SU-DHL-6 (cell line): ENCODE results near the gene MICAL3.

Experiments
- H2AFZ ChIP-seq: fragments of 200-600 bp; sonication (generic); 2 replicates; pipeline ENCODE4 v1.6.1; 2014; ENCODE audit warnings: low read depth, mild to moderate bottlenecking, moderate library complexity, mixed read lengths, antibody characterized with exemption, low read length; ENCODE audit not compliant: severe bottlenecking
- H3F3A ChIP-seq: fragments of 200-600 bp; shearing (Covaris generic); 2 replicates; pipeline ENCODE4 v1.6.0; 2016; ENCODE audit warnings: antibody characterized with exemption, mild to moderate bottlenecking; ENCODE audit not compliant: insufficient read depth
- H3K27ac ChIP-seq: fragments of 200-600 bp; sonication (generic); 2 replicates; pipeline ENCODE4 v1.5.1; 2016; ENCODE audit warnings: low read depth, mild to moderate bottlenecking, low read length, moderate library complexity, mixed read lengths
- H3K27me3 ChIP-seq: fragments of 200-600 bp; sonication (generic), shearing (Covaris generic); 2 replicates; pipeline ENCODE4 v1.6.0; 2014; ENCODE audit warnings: mild to moderate bottlenecking, low read length
- H3K36me3 ChIP-seq: fragments of 200-600 bp; sonication (generic); 2 replicates; pipeline ENCODE4 v1.6.1; 2014; ENCODE audit warnings: mild to moderate bottlenecking, low read length, mixed read lengths
- H3K4me2 ChIP-seq: fragments of 300-600, 200-600 bp; shearing (Covaris generic), sonication (generic); 2 replicates; pipeline ENCODE4 v1.6.0; 2014; ENCODE audit warnings: low read length, low read depth, mild to moderate bottlenecking; ENCODE audit not compliant: poor library complexity, severe bottlenecking
- H3K4me3 ChIP-seq: fragments of 200-600 bp; sonication (generic); 2 replicates; pipeline ENCODE4 v1.5.1; 2014; ENCODE audit warnings: antibody characterized with exemption, low read length, mild to moderate bottlenecking, mixed read lengths; ENCODE audit not compliant: insufficient read depth, poor library complexity, severe bottlenecking
- H3K79me2 ChIP-seq: fragments of 200-600 bp; sonication (generic); 2 replicates; pipeline ENCODE4 v1.6.1; 2014; ENCODE audit warnings: mild to moderate bottlenecking, low read length, moderate library complexity; ENCODE audit not compliant: insufficient read depth
- H3K9ac ChIP-seq: fragments of 200-600 bp; sonication (generic); 2 replicates; pipeline ENCODE4 v1.7.0; 2014; ENCODE audit warnings: mild to moderate bottlenecking, low read length
- H3K9me2 ChIP-seq: fragments of 200-600 bp; sonication (generic); replicated peaks from 2 replicates; pipeline ENCODE4 v1.6.1; 2014; ENCODE audit warnings: low read length; ENCODE audit not compliant: insufficient read depth
- H3K9me3 ChIP-seq: fragments of 200-600 bp; sonication (generic); 2 replicates; pipeline ENCODE4 v1.6.1; 2014; ENCODE audit warnings: low read length, mixed read lengths; ENCODE audit not compliant: insufficient read depth
- H4K20me1 ChIP-seq: fragments of 200-600 bp; sonication (generic); 2 replicates; pipeline ENCODE4 v1.6.1; 2014; ENCODE audit warnings: low read depth, mild to moderate bottlenecking, antibody characterized with exemption, low read length, moderate library complexity, mixed read lengths
- EZH2phosphoT487 ChIP-seq: fragments of 200-600 bp; sonication (generic), shearing (Covaris generic); conservative IDR thresholded peaks from 2 replicates; pipeline ENCODE4 v1.6.1; 2018; ENCODE audit warnings: mild to moderate bottlenecking, antibody characterized with exemption, low read length, moderate library complexity, mixed read lengths
- TF ChIP-seq, protein P1 (sequence below): fragments of 200-600 bp; sonication (generic); IDR thresholded peaks from one replicate; pipeline ENCODE4 v1.5.1; 2017; ENCODE audit warnings: antibody characterized with exemption, mild to moderate bottlenecking, low read length, moderate library complexity; ENCODE audit not compliant: insufficient read depth, poor library complexity, severe bottlenecking

MICAL3 gene

DNA sequence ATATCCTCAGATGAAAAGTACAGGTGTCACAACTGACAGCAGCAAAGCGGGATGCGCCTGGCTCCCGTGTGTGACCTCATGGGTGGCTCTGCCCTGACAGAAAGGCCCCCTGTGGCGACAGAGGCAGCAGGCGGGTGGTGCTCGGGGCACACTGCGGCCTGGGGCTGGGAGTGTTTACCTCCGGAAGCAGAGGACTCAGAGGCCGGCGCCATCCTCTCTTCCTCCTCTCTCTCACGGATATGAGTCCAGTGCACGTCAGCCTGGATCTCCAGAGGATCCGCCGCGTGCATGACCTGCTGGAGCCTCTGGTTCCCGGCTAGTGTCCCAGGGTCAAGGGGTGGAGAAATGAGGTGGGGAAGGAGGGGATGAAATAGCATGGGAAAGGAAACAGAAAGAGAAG, 196.9 kb downstream of the MICAL3 start:
- TF ChIP-seq, protein P1, sequence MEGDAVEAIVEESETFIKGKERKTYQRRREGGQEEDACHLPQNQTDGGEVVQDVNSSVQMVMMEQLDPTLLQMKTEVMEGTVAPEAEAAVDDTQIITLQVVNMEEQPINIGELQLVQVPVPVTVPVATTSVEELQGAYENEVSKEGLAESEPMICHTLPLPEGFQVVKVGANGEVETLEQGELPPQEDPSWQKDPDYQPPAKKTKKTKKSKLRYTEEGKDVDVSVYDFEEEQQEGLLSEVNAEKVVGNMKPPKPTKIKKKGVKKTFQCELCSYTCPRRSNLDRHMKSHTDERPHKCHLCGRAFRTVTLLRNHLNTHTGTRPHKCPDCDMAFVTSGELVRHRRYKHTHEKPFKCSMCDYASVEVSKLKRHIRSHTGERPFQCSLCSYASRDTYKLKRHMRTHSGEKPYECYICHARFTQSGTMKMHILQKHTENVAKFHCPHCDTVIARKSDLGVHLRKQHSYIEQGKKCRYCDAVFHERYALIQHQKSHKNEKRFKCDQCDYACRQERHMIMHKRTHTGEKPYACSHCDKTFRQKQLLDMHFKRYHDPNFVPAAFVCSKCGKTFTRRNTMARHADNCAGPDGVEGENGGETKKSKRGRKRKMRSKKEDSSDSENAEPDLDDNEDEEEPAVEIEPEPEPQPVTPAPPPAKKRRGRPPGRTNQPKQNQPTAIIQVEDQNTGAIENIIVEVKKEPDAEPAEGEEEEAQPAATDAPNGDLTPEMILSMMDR: no peak
- no peak for TF ChIP-seq EZH2phosphoT487
- no peak overlapping the region for H3K27ac ChIP-seq
- H3F3A ChIP-seq: no peaks in the 10 kb centered on the region
- no peaks in the 10 kb centered on the region for H3K27me3 ChIP-seq
- H3K36me3 ChIP-seq: no peaks in the 10 kb centered on the region
- H3K79me2 ChIP-seq: no peaks in the 10 kb centered on the region
- no peak overlapping the region for H3K9ac ChIP-seq
- no peak overlapping the region for H3K4me2 ChIP-seq
- H3K9me2 ChIP-seq: no peaks in the 10 kb centered on the region
- no peak overlapping the region for H3K4me3 ChIP-seq
- H4K20me1 ChIP-seq: no peaks in the 10 kb centered on the region
- no peaks in the 10 kb centered on the region for H3K9me3 ChIP-seq
- no peak overlapping the region for H2AFZ ChIP-seq

GRCh38 chr22:17825876-17826550, 198.3 kb downstream of the MICAL3 start:
- H3K9me2 ChIP-seq: no peaks in the 10 kb centered on the region
- no peaks in the 10 kb centered on the region for H3K27me3 ChIP-seq
- no peaks in the 10 kb centered on the region for H3K79me2 ChIP-seq
- no peaks in the 10 kb centered on the region for H3K36me3 ChIP-seq
- no peak overlapping the region for H3K9ac ChIP-seq
- TF ChIP-seq EZH2phosphoT487: no peak
- TF ChIP-seq, protein P1: no peak
- no peaks in the 10 kb centered on the region for H3K9me3 ChIP-seq
- H3F3A ChIP-seq: no peaks in the 10 kb centered on the region
- no peak overlapping the region for H3K4me2 ChIP-seq
- no peak overlapping the region for H3K27ac ChIP-seq
- no peaks in the 10 kb centered on the region for H4K20me1 ChIP-seq
- no peak overlapping the region for H2AFZ ChIP-seq
- no peak overlapping the region for H3K4me3 ChIP-seq

- H3K27ac ChIP-seq: no peak overlapping the region
- H2AFZ ChIP-seq: no peak overlapping the region
- H3K9me2 ChIP-seq: no peaks in the 10 kb centered on the region
- H3K9me3 ChIP-seq: no peaks in the 10 kb centered on the region
- no peak overlapping the region for H3K9ac ChIP-seq
- TF ChIP-seq EZH2phosphoT487: no peak
- TF ChIP-seq, protein P1: no peak
- no peaks in the 10 kb centered on the region for H4K20me1 ChIP-seq
- no peaks in the 10 kb centered on the region for H3K79me2 ChIP-seq
- H3K27me3 ChIP-seq: no peaks in the 10 kb centered on the region
- no peak overlapping the region for H3K4me2 ChIP-seq
- H3K36me3 ChIP-seq: no peaks in the 10 kb centered on the region
- no peaks in the 10 kb centered on the region for H3F3A ChIP-seq
- no peak overlapping the region for H3K4me3 ChIP-seq
Measured at GRCh38 chr22:17824457-17824856, 199.9 kb downstream of the MICAL3 start.
